Anterior cingulate cortex (tissue), 58 donors: Measurements from ENCODE around the gene TMOD3.

Experiments used
- DNase-seq, 58 donors: peaks; one replicate each; lab custom pipeline; 2025; lab: John Stamatoyannopoulos, UW

TMOD3 gene

GRCh38 chr15:51889486-51889885, 60.0 kb downstream of the TMOD3 start:
- DNase-seq: no peak

GRCh38 chr15:51904421-51904820, 75.0 kb downstream of the TMOD3 start:
- DNase-seq: no peak

DNA sequence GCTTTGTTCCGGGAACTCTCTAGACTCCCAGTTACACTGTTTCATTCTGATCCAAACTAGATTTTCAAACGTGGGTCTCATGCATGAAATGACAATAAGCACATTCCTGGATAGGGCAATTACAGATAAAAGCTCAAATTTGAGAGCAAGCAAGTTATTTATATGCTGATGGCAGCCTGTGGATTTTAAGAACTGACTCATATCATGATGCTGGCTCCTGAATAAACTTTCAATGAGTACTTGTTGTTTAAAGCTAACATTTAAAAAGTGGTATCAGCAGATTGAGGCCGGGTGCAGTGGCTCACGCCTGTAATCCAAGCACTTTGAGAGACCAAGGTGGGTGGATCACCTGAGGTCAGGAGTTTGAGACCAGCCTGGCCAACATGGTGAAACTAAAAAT, 75.5 kb downstream of the TMOD3 start:
- no peak for DNase-seq

DNA sequence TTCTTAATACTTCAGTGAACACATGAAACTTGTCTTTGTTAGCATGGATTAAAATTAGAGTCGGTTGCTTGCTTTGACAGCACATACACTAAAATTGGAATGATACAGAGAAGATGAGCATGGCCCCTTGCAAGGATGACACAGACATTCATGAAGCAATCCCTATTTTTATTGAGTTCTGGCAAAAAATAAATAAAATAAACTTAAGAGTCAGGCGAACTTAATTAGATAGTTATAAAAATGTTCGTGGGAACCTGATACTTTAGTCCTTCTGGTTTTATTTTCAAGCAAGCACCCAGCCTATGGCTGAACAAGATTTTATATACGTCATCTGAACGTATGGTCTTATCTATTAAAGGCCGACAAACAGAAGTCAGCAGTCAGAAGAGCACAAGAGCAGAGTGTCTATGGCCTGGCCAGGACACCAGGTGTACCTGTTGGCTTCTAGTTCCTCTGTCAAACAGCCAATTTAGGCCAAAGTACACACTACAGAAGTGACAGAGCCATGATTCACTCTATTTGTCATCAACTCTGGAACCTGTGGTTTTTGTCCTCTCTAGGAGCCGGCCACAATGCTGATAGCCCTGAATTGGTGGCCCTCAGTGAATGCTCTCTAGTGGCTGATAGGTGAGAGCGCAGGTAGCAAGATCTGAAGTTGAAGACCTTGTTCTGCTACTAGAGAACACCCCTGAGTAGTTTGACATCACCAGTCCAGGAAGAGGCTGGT, 77.8 kb downstream of the TMOD3 start:
- no peak for DNase-seq

DNA sequence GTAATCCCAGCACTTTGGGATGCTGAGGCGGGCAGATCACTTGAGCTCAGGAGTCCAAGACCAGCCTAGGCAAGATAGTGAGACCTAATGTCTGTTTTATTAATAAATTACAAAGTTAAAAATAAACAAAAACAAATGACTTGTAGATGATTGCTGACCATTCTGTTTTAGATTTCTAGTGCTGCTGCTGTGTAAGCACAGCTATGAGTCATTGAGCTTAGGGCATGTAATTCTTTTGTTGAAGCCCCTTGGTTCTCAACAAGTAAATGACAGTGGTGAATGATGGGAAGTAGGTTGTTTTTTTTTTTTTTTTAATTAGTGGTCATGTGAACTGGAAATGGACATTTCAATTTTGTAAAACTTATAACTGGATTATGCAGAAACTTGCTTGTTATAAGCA, 78.9 kb downstream of the TMOD3 start:
- no peak for DNase-seq

DNA sequence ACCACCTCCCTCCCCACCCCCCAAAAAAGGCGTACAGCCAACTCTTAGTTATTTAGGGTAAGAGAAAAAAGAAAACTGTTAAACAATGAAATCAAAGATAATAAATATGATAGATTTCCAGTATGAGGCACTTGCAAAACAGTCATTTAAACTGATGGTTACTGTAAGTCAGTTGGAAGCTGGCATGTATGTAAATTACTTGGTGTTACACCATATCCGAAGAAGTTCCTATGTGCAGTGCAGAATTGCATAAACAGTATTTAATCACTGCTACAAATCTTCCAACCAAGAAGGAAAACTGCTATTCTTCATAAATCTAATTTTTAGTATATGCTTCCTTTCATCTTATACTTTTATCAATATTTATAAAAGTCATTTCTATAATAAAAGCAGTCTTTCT, 80.1 kb downstream of the TMOD3 start:
- DNase-seq: no peak

GRCh38 chr15:51912528-51912927, 83.1 kb downstream of the TMOD3 start:
- DNase-seq: no peak

GRCh38 chr15:51917493-51917892, 88.0 kb downstream of the TMOD3 start:
- no peak for DNase-seq

DNA sequence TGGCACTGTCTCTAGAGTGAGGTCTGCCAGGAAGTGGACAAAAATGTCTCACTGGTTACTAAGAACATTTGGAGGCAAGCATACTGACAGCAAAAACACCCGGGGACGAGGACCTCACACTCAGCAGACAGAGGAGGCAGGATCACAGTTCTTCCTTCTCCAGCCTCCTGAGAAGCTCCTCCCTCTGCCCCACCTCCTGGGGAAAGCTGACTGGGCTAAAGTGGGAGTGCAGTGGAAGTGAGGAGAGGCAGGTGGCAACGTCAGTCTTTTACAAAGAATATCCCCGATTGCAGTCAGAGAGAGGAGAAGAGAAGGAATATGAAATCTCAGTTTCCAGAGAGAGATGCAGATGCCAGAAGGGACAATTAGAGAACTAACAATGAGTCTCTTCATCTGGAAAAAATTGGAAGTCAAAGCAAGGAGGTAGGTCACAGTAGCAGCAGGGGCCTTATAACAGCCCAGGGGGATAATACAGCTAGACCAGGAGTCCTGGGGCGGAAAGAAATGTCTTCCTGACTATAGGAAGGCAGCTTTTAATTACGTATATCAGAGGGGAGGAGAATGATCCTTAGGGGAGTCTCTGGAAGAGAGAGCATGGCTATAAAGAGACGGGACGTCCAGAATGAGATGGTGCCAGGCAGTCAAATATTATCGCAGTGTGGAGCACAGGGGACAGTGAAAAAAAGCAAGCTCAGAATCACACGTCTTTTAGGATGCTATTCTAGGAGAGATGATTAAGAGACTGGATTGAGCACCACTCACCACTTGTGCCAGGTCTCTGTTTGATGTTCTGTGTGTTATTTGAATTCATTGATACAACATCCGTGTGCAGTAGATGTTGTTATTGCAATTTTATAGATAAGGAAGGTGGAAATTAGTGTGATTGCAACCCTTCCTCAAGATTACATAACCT, 95.0 kb downstream of the TMOD3 start:
- peak in 35 of 58 donors; percentile 3 to 54 (median 15) for DNase-seq

GRCh38 chr15:51926809-51927208, 97.4 kb downstream of the TMOD3 start:
- no peak for DNase-seq

GRCh38 chr15:51931016-51931415, 101.6 kb downstream of the TMOD3 start:
- DNase-seq: no peak

GRCh38 chr15:51931638-51932037, 102.2 kb downstream of the TMOD3 start:
- no peak for DNase-seq

GRCh38 chr15:51932161-51932560, 102.7 kb downstream of the TMOD3 start:
- DNase-seq: no peak

- DNase-seq: no peak
Measured at GRCh38 chr15:51935466-51936104, 106.1 kb downstream of the TMOD3 start.

DNA sequence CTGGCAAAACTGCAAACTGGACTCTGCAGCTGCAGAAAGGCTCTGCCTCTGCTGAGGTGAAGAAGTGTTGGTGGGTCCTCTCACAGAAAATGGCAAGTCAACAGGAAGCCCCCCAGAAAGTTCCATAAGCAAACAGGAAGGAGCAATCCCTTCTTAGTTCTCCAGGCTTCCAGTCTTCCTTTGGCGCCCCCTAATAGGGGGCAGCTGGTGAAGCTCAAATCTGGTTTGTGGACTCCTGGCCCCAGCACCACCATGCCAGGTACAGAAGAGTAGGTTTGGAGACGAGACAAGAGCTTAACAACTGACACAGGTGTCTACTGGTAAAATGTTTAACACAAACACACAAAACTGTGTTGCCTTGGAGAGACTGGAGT, 106.6 kb downstream of the TMOD3 start:
- DNase-seq: no peak

- no peak for DNase-seq
Measured at GRCh38 chr15:51938286-51938685, 108.8 kb downstream of the TMOD3 start.

- no peak for DNase-seq
Measured at GRCh38 chr15:51939216-51939615, 109.8 kb downstream of the TMOD3 start.

DNA sequence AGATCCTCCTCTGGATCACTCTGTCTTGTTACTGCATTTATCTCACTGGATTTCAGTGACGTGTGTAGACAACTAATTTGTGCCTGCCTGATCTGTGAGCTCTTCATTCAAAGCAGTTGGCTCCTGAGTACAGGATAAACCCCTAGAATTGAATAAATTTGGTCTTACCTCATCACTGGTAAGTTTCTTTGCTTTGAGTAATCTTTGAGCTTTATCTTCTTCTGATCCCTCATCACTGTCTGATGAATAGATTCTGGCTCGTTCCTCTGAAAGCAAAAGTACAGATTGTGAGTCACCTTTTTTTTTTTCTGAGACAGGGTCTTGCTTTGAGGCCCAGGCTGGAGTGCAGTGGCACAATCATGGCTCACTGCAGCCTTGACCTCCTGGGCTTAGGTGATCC, 117.7 kb downstream of the TMOD3 start:
- no peak for DNase-seq

- no peak for DNase-seq
Measured at GRCh38 chr15:51952805-51953204, 123.4 kb downstream of the TMOD3 start.

DNA sequence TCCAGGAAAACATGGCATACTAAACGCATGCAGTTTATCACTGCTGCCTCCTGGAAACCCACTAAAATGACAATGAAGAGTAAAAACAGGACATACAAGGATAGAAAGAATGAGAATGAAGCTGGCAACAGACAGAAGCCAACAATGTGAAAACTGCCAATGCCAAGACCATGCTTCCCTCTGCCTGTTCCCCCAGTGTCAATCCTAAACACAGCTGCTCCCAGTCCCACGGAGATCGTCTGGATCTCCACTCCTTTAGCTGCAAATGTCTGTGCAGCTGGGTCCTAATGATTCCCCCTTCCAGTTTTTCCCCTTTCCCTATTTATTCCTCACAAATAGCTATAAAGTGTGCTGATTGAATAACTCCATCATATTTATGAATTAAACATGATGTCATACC, 126.1 kb downstream of the TMOD3 start:
- no peak for DNase-seq
